HG02852 (cell line): ENCODE measurements around the gene GSG1L2.

Source experiments
- ATAC-seq: cut with Tn5 transposase; IDR thresholded peaks from one replicate; pipeline ENCODE4 v1.9.1; 2021; ENCODE audit warnings: mild to moderate bottlenecking, moderate library complexity; ENCODE audit not compliant: unreplicated experiment

Gene GSG1L2

GRCh38 chr17:9821921-9822320, at the start of gene GSG1L2:
Gene GSG1L2 (minus strand): TSS chr17:9822079. CDS start chr17:9822071, 8 bp downstream.
- ATAC-seq: no peak

GRCh38 chr17:9868552-9868951, 46.7 kb upstream of the GSG1L2 start:
- no peak for ATAC-seq

GRCh38 chr17:9865586-9865985, 43.7 kb upstream of the GSG1L2 start:
- ATAC-seq: no peak

- no peak for ATAC-seq
These were observed 41.1 kb upstream of the GSG1L2 start for GRCh38 chr17:9862949-9863348.

- ATAC-seq: no peak
These were observed 40.3 kb upstream of the GSG1L2 start for GRCh38 chr17:9862220-9862619.

- no peak for ATAC-seq
These were observed 39.0 kb upstream of the GSG1L2 start for GRCh38 chr17:9860851-9861250.

- ATAC-seq: no peak
These were observed 37.9 kb upstream of the GSG1L2 start for GRCh38 chr17:9859781-9860180.

GRCh38 chr17:9855036-9855435, 33.2 kb upstream of the GSG1L2 start:
- ATAC-seq: no peak

- no peak for ATAC-seq
These were observed 32.4 kb upstream of the GSG1L2 start for GRCh38 chr17:9854255-9854654.

GRCh38 chr17:9850151-9850550, 28.3 kb upstream of the GSG1L2 start:
- ATAC-seq: no peak

- no peak for ATAC-seq
These were observed 23.4 kb upstream of the GSG1L2 start for GRCh38 chr17:9845306-9845705.

- no peak for ATAC-seq
These were observed 22.3 kb upstream of the GSG1L2 start for GRCh38 chr17:9844153-9844552.

GRCh38 chr17:9843152-9844010, 21.5 kb upstream of the GSG1L2 start:
- no peak for ATAC-seq

GRCh38 chr17:9842057-9842758, 20.3 kb upstream of the GSG1L2 start:
- no peak for ATAC-seq

GRCh38 chr17:9839433-9839832, 17.6 kb upstream of the GSG1L2 start:
- no peak for ATAC-seq

- no peak for ATAC-seq
These were observed 15.9 kb upstream of the GSG1L2 start for GRCh38 chr17:9837551-9838471.

- ATAC-seq: no peak
These were observed 12.0 kb upstream of the GSG1L2 start for GRCh38 chr17:9833922-9834321.

- no peak for ATAC-seq
These were observed 8.8 kb upstream of the GSG1L2 start for GRCh38 chr17:9830711-9831110.

GRCh38 chr17:9829343-9829742, 7.5 kb upstream of the GSG1L2 start:
- ATAC-seq: no peak

GRCh38 chr17:9828296-9829295, 6.7 kb upstream of the GSG1L2 start:
- no peak for ATAC-seq
